Heart left ventricle (tissue), 16 donors: Measurements from ENCODE around the gene UTS2. TPM values are rescaled to one million over a fixed set of nuclear protein-coding genes. Genes with fewer than 3 reads are reported as not detected.

Experiments
- ATAC-seq, 4 donors: fragments of 200-7000 bp; cut with Tn5 transposase; one replicate each; pipeline ENCODE4 v1.9.1; 2020 to 2022; ENCODE audit warnings: moderate library complexity in 4 of 4, mild to moderate bottlenecking in 3 of 4, moderate number of reproducible peaks in 1 of 4
- DNase-seq, 5 donors: peaks; one replicate each; pipeline ENCODE4 v3.0.0-alpha.2; 2020
- H3K27ac ChIP-seq, 12 donors: fragments of 200-600 bp; sonication (generic) in 4 of 12; one replicate each; pipeline versions ENCODE4 v1.5.0 to v1.8.0; 2016 to 2022; ENCODE audit warnings: mild to moderate bottlenecking in 2 of 12
- H3K27me3 ChIP-seq, 9 donors: fragments of 200-600 bp; sonication (generic) in 2 of 9; one replicate each; pipeline versions ENCODE4 v1.5.1 to v1.8.0; 2016 to 2022; ENCODE audit warnings: mild to moderate bottlenecking in 3 of 9
- H3K36me3 ChIP-seq, 9 donors: fragments of 200-600 bp; sonication (generic) in 2 of 9; one replicate each; pipeline versions ENCODE4 v1.5.0 to v1.8.0; 2018 to 2022; ENCODE audit warnings: mild to moderate bottlenecking in 2 of 9
- H3K4me1 ChIP-seq, 12 donors: fragments of 200-600 bp; sonication (generic) in 4 of 12; one replicate each; pipeline versions ENCODE4 v1.5.0 to v1.8.0; 2016 to 2022; ENCODE audit warnings: mild to moderate bottlenecking in 3 of 12
- H3K4me3 ChIP-seq, 12 donors: fragments of 200-600 bp; sonication (generic) in 4 of 12; one replicate each; pipeline versions ENCODE4 v1.5.0 to v1.8.0; 2017 to 2022; ENCODE audit warnings: mild to moderate bottlenecking in 9 of 12, moderate library complexity in 4 of 12
- H3K9me3 ChIP-seq, 12 donors: fragments of 200-600 bp; sonication (generic) in 4 of 12; one replicate each; pipeline versions ENCODE4 v1.5.0 to v1.8.0; 2016 to 2022; ENCODE audit warnings: mild to moderate bottlenecking in 1 of 12
- POLR2A ChIP-seq, 2 donors: fragments of 450-650 bp; IDR thresholded peaks; one replicate each; pipeline ENCODE4 v1.6.1; 2017; ENCODE audit warnings: antibody characterized with exemption in 2 of 2, mild to moderate bottlenecking in 2 of 2, moderate library complexity in 2 of 2
- WGBS, 4 donors: extraction: QIAGEN DNeasy Blood & Tissue Kit in 2 of 4; methylation state at CpG; one replicate each; pipeline versions ENCODE4 v1.1.5 to v1.1.7; 2013 to 2018; 5-methylcytosine and 5-hydroxymethylcytosine counted together
- intact Hi-C, 10 donors: fragments of 100-400 bp; cut with DNase I; formaldehyde crosslinking; loops; one replicate each; pipeline versions ENCODE4 v1.11.1 to v1.14.2; 2022
- polyA plus RNA-seq, 2 donors: library from polyadenylated mRNA; stranded (reverse); fragments of 200-250 nt; gene quantifications; one replicate each; pipeline ENCODE4 v1.2.3, GENCODE V29; 2013
- total RNA-seq, 9 donors: library from RNA; depleted of rRNA in 2 of 9; stranded (reverse); fragments of >200 nt in 2 of 9; fragmentation: NEBNext Ultra II Directional in 3 of 9; extraction: Animal tissue kit (Norgen Biotek cat#: 25700) in 3 of 9; gene quantifications; one replicate each; pipeline versions ENCODE4 v1.1.0 to v1.2.4, GENCODE V29; 2016 to 2023
- TF ChIP-seq, protein P1 (sequence below), 12 donors: fragments of 200-600 bp; sonication (generic) in 4 of 12; IDR thresholded peaks; one replicate each; pipeline versions ENCODE4 v1.5.0 to v1.8.0; 2018 to 2022; ENCODE audit warnings: antibody characterized with exemption in 12 of 12, mild to moderate bottlenecking in 5 of 12
- donor health status: ischemic (EF 13 %, LVEDD 7.1; RV severe dilation, severe dysfunction).
- donor health status: healthy with polysubstance abuse.
- donor health status: DM: no; HTN: yes; CAD: no.
- donor health status: DM: no; HTN: no; CAD: no.
- donor health status: ischemic (EF 25% LVEDD 6.9; RV normal size, moderate dysfunction).
- donor health status: ischemic (EF 25% LVEDD 5.7; RV mildly dilated, moderate dysfunction).
- donor health status: healthy.
- donor health status: DM: yes; HTN: yes; CAD: no.
- donor health status: ischemic (EF 35%, LVEDD 5.7; RV mildly dilated, moderate dysfunction).
- donor health status: nonischemic (EF 11% LVEDD 7.7; RV severe dilation, severe dysfunction).
- donor health status: DM: yes; HTN: yes; CAD: no.
- donor health status: PGD.
- donor health status: ischemic (EF 29% LVEDD 5.4; RV normal size, mild dysfunction).
- donor health status: nonischemic (EF 23%, LVEDD 6.1; RV moderate dilation, normal function).

Gene UTS2
- total and polyA plus RNA-seq, 11 donors = 0.54 TPM; not detected in 10

DNA sequence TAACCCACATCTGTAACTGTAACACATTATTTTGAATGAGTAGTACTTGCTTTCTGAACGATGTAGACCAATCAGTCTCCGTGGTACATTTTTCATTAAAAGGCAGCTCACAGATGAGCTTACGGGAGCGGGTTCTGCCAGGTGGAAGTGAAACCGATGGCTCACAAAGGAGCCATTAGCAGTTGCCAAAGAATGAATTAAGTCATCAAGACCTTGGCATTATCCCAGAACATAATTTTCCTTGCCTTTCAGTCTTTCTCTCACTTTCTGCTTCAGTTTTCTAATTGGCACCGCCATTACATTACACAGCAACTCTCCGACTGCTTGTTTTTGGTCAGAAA is 33.5 kb upstream of the UTS2 start:
- Histone ChIP-seq H3K4me1 (no peaks in the 10 kb centered on the region), H3K27ac (no peak overlapping the region), H3K9me3 (no peaks in the 10 kb centered on the region), H3K36me3 (no peaks in the 10 kb centered on the region), H3K27me3 (peaks cover 0 to 44% (median 11%) of the 10 kb centered on the region in 9 donors), H3K4me3 (peak overlapping the region in 1 of 12 donors; percentile 12)
- no peak for TF ChIP-seq POLR2A (IDR thresholded peaks at IDR 0.05)
- TF ChIP-seq, protein P1, sequence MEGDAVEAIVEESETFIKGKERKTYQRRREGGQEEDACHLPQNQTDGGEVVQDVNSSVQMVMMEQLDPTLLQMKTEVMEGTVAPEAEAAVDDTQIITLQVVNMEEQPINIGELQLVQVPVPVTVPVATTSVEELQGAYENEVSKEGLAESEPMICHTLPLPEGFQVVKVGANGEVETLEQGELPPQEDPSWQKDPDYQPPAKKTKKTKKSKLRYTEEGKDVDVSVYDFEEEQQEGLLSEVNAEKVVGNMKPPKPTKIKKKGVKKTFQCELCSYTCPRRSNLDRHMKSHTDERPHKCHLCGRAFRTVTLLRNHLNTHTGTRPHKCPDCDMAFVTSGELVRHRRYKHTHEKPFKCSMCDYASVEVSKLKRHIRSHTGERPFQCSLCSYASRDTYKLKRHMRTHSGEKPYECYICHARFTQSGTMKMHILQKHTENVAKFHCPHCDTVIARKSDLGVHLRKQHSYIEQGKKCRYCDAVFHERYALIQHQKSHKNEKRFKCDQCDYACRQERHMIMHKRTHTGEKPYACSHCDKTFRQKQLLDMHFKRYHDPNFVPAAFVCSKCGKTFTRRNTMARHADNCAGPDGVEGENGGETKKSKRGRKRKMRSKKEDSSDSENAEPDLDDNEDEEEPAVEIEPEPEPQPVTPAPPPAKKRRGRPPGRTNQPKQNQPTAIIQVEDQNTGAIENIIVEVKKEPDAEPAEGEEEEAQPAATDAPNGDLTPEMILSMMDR (IDR thresholded peaks at IDR 0.05) = no peak
- intact Hi-C loops = no loop called here
- DNase-seq (no peak), ATAC-seq (no peak)
- WGBS, 4 donors = 67 to 81% (median 73%) methylated on average over 7 of the region's 7 CpGs

DNA sequence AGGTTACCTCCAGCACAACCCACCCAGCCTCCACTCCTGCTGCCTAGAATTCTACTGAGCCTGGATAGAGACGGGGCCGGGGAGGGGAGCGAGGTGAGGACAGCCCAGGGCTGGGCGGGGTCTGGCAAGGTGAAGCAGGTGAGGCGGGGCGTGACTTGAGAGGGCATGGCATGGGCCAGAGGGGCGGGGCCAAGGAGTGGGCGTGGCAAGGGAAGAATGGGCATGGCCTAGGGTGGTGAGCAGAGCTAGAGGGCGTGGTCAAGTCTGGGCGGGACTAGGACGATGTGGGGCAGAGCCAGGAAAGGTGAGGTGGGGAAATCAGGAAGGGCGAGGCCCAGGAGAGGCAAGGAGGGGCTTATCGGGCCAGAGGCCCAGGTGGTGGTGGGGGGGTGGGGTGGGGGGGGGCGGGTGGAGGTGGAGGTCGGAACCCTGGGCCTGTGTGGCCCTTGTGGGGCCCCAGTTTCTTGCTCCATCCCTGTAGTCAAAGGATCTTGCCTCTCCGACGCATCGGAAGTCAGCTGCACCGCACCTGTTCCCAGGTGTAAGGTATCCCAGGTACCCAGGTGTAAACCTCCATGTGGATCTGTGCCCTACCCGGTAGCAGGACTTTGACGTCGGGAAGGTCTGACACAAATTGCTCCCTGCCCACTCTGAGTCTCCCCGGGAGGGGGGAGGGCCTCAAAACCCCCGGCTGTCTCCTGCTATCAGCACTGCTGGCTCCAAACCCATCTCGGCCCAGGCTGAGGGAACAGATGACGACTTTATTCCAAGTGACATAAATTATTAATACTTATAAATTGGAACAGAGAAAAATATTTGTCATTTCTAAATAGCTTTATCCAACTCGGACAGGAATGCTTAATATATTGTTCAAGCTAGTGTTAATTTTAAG is 32.9 kb upstream of the UTS2 start:
- intact Hi-C loops = no loop called here
- H3K27ac ChIP-seq = no peak overlapping the region
- 22 to 30% (median 27%) methylated on average over 24 to 27 of the region's 27 CpGs for WGBS, 4 donors
- H3K36me3 ChIP-seq = no peaks in the 10 kb centered on the region
- no peak for TF ChIP-seq POLR2A (IDR thresholded peaks at IDR 0.05)
- TF ChIP-seq, protein P1 (IDR thresholded peaks at IDR 0.05) = no peak
- DNase-seq (no peak), ATAC-seq (peak in 1 of 4 donors; percentile 33)
- H3K4me3 ChIP-seq = no peak overlapping the region
- H3K27me3 ChIP-seq = peaks cover 0 to 42% (median 11%) of the 10 kb centered on the region in 9 donors
- H3K4me1 ChIP-seq = no peaks in the 10 kb centered on the region
- no peaks in the 10 kb centered on the region for H3K9me3 ChIP-seq

DNA sequence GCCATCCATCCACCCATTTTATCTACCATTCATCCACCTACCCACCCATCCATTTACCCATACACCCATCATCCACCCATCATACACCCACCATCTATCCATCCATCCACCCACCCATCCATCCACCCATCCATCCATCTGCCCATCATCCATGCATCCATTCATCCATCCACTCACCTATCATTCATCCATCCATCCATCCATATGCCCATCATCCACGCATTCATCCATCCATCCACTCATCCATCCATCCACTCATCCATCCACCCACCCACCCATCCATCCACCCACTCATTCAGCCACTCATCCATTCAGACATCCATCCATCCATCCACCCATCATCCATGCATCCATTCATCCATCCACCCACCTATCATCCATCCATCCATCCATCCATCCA is 31.9 kb upstream of the UTS2 start:
- no peaks in the 10 kb centered on the region for H3K9me3 ChIP-seq
- no peaks in the 10 kb centered on the region for H3K36me3 ChIP-seq
- H3K4me1 ChIP-seq = no peaks in the 10 kb centered on the region
- DNase-seq (no peak), ATAC-seq (no peak)
- intact Hi-C loops = no loop called here
- no peak for TF ChIP-seq POLR2A (IDR thresholded peaks at IDR 0.05)
- TF ChIP-seq, protein P1 (IDR thresholded peaks at IDR 0.05) = no peak
- H3K4me3 ChIP-seq = no peak overlapping the region
- 97 to 100% (median 98%) methylated on average over 1 of the region's 1 CpG for WGBS, 4 donors
- peaks cover 0 to 40% (median 10%) of the 10 kb centered on the region in 9 donors for H3K27me3 ChIP-seq
- no peak overlapping the region for H3K27ac ChIP-seq

DNA sequence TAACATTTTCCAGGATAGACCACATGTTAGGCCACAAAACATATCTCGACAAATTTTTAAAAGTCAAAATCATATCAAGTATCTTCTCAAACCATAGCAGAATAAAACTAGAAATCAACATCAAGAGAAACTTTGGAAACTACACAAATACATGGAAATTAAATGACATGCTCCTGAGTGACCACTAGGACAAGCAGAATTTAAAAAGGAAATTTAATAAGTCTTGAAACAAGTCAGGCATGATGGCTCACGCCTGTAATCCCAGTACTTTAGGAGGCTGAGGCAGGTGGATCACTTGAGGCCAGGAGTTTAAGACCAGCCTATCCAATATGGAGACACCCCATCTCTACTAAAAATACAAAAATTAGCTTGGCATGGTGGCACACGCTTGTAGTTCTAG is 26.4 kb upstream of the UTS2 start:
- 81 to 88% (median 85%) methylated on average over 3 of the region's 3 CpGs for WGBS, 4 donors
- intact Hi-C loops = no loop called here

More for the DNA sequence above, 26.4 kb upstream of the UTS2 start:
- Histone ChIP-seq H3K9me3 (peaks cover 0 to 24% (median 8%) of the 10 kb centered on the region in 12 donors), H3K27me3 (no peaks in the 10 kb centered on the region), H3K4me1 (no peaks in the 10 kb centered on the region), H3K4me3 (no peak overlapping the region), H3K36me3 (no peaks in the 10 kb centered on the region), H3K27ac (no peak overlapping the region)
- TF ChIP-seq POLR2A (IDR thresholded peaks at IDR 0.05) = no peak
- TF ChIP-seq, protein P1 (IDR thresholded peaks at IDR 0.05) = peak in 2 of 12 donors; percentile 17 to 28
- DNase-seq = no peak
- no peak for ATAC-seq
